GM23248 (cell line): ENCODE measurements around the gene RALBP1. TPM values are rescaled to one million over a fixed set of nuclear protein-coding genes. Genes with fewer than 3 reads are reported as not detected.

Experiments used
- DNase-seq: peaks from one replicate; pipeline ENCODE4 v3.0.0-alpha.2; 2015
- H2AFZ ChIP-seq: fragments of 200-600 bp; sonication (generic); 2 replicates; pipeline ENCODE4 v1.6.1; 2016; ENCODE audit warnings: antibody characterized with exemption
- H3F3A ChIP-seq: fragments of 200-600 bp; sonication (generic); 2 replicates; pipeline ENCODE4 v1.6.1; 2016; ENCODE audit warnings: mild to moderate bottlenecking, antibody characterized with exemption, mixed run types; ENCODE audit not compliant: insufficient read depth
- H3K27ac ChIP-seq: fragments of 200-600 bp; sonication (generic); 2 replicates; pipeline ENCODE4 v1.5.1; 2016; ENCODE audit warnings: mild to moderate bottlenecking
- H3K27me3 ChIP-seq: fragments of 200-600 bp; sonication (generic); replicated peaks from 2 replicates; pipeline ENCODE4 v1.6.1; 2016; ENCODE audit warnings: mild to moderate bottlenecking; ENCODE audit not compliant: insufficient read depth
- H3K36me3 ChIP-seq: fragments of 200-600 bp; sonication (generic); 2 replicates; pipeline ENCODE4 v1.6.1; 2016; ENCODE audit warnings: low read depth, mild to moderate bottlenecking
- H3K4me1 ChIP-seq: fragments of 200-600 bp; sonication (generic); 2 replicates; pipeline ENCODE4 v1.6.1; 2016; ENCODE audit warnings: mild to moderate bottlenecking; ENCODE audit not compliant: insufficient read depth
- H3K4me2 ChIP-seq: fragments of 200-600 bp; sonication (generic); one replicate; pipeline ENCODE4 v1.6.1; 2016; ENCODE audit warnings: mild to moderate bottlenecking; ENCODE audit not compliant: unreplicated experiment
- H3K4me3 ChIP-seq: fragments of 200-600 bp; sonication (generic); 2 replicates; pipeline ENCODE4 v1.5.1; 2016; ENCODE audit warnings: mild to moderate bottlenecking
- H3K79me2 ChIP-seq: fragments of 200-600 bp; sonication (generic); 2 replicates; pipeline ENCODE4 v1.6.1; 2016; ENCODE audit warnings: mild to moderate bottlenecking; ENCODE audit not compliant: insufficient read depth
- H3K9ac ChIP-seq: fragments of 200-600 bp; sonication (generic); 2 replicates; pipeline ENCODE4 v1.6.1; 2016; ENCODE audit warnings: mild to moderate bottlenecking
- H3K9me2 ChIP-seq: fragments of 200-600 bp; sonication (generic); 2 replicates; pipeline ENCODE4 v1.6.1; 2016; ENCODE audit warnings: mixed run types, mild to moderate bottlenecking, moderate library complexity; ENCODE audit not compliant: insufficient read depth
- H3K9me3 ChIP-seq: fragments of 200-600 bp; sonication (generic); one replicate; pipeline ENCODE4 v1.6.1; 2017; ENCODE audit warnings: low read depth
- H4K20me1 ChIP-seq: fragments of 200-600 bp; sonication (generic); 2 replicates; pipeline ENCODE4 v1.6.0; 2016; ENCODE audit not compliant: insufficient read depth
- EZH2 ChIP-seq: fragments of 200-600 bp; sonication (generic); IDR thresholded peaks from 2 replicates; pipeline ENCODE4 v1.6.1; 2018; ENCODE audit warnings: antibody characterized with exemption, mild to moderate bottlenecking; ENCODE audit not compliant: insufficient read depth, poor library complexity, severe bottlenecking
- EZH2phosphoT487 ChIP-seq: fragments of 200-600 bp; sonication (generic); IDR thresholded peaks from 2 replicates; pipeline ENCODE4 v1.6.1; 2018; ENCODE audit warnings: antibody characterized with exemption, moderate library complexity, mild to moderate bottlenecking, low read depth; ENCODE audit not compliant: insufficient read depth
- WGBS, 2 experiments: methylation state at CpG; one replicate each; pipeline ENCODE4 v1.1.6; 2015 to 2017; ENCODE audit warnings: low lambda C conversion rate in 2 of 2, low coverage in 1 of 2; ENCODE audit errors: missing lambda C conversion rate in 2 of 2; 5-methylcytosine and 5-hydroxymethylcytosine counted together
- in situ Hi-C: fragments of 300-500 bp; cut with MboI; formaldehyde crosslinking; loops from 2 replicates; pipeline ENCODE4 v1.15.0; 2020
- polyA plus RNA-seq: library from polyadenylated mRNA; unstranded; fragments of >200 nt; fragmentation: Nextera tagmentation; extraction: Ambion mirVana; gene quantifications from 2 replicates; pipeline ENCODE4 v1.2.1, GENCODE V29; 2016
- small RNA-seq: library from RNA; depleted of rRNA; stranded (forward); fragments of <200 nt; gene quantifications from one replicate; pipeline ENCODE3, GENCODE V24; 2014; ENCODE audit warnings: low read depth, low replicate concordance
- total RNA-seq: library from RNA; depleted of rRNA; stranded (reverse); fragments of >200 nt; shearing (Covaris generic); gene quantifications from 2 replicates; pipeline ENCODE4 v1.2.3, GENCODE V29; 2014; rRNA removed

Gene RALBP1
- total and polyA plus RNA-seq, 2 experiments from 2014 or later = 44.7 to 83.9 TPM

GRCh38 chr18:9586814-9587213 lies 111.5 kb downstream of the RALBP1 start:
- WGBS, 2 experiments = 90 to 91% methylated on average over 3 of the region's 3 CpGs
- Histone ChIP-seq H3K9me2 (no peaks in the 10 kb centered on the region), H4K20me1 (0 out of 2 replicates have a peak, but pooled peaks cover 6% of the 10 kb centered on the region), H2AFZ (no peak overlapping the region), H3K4me3 (no peak overlapping the region), H3K36me3 (peaks cover 47% of the 10 kb centered on the region), H3K9me3 (no peaks in the 10 kb centered on the region), H3K4me2 (no peak overlapping the region), H3F3A (no peaks in the 10 kb centered on the region), H3K79me2 (peaks cover 96% of the 10 kb centered on the region), H3K9ac (no peak overlapping the region), H3K27ac (no peak overlapping the region), H3K4me1 (no peaks in the 10 kb centered on the region), H3K27me3 (no peaks in the 10 kb centered on the region)
- TF ChIP-seq EZH2 (no peak), EZH2phosphoT487 (no peak)
- in situ Hi-C loops = no loop called here
- no peak for DNase-seq

Small RNA genes within 50 kb of the gene (small RNA-seq; reads per million reads assigned to genes)
- gene RNU2-27P = not detected

Other genes with a start within 250 kb of the RALBP1 start
- gene TWSG1, start 140.7 kb upstream of the RALBP1 start, total RNA-seq = 124 and 136 TPM in 2 replicates
- 113 and 116 TPM in 2 replicates for gene TWSG1, start 140.7 kb upstream of the RALBP1 start, polyA plus RNA-seq
- gene PPP4R1, start 139.0 kb downstream of the RALBP1 start, total RNA-seq = 85.5 and 97.9 TPM in 2 replicates
- gene PPP4R1, start 139.0 kb downstream of the RALBP1 start, polyA plus RNA-seq = 31.8 and 33.0 TPM in 2 replicates
- 40.5 and 49.2 TPM in 2 replicates for gene RAB31, start 232.8 kb downstream of the RALBP1 start, total RNA-seq
- gene RAB31, start 232.8 kb downstream of the RALBP1 start, polyA plus RNA-seq = 144 and 162 TPM in 2 replicates